Medulla oblongata (tissue), 1 donor: Measurements from ENCODE around the gene ATP4B.

Experiments
- DNase-seq: peaks from one replicate; pipeline ENCODE4 v3.0.0-alpha.2; 2015; ENCODE audit errors: extremely low spot score

ATP4B gene

DNA sequence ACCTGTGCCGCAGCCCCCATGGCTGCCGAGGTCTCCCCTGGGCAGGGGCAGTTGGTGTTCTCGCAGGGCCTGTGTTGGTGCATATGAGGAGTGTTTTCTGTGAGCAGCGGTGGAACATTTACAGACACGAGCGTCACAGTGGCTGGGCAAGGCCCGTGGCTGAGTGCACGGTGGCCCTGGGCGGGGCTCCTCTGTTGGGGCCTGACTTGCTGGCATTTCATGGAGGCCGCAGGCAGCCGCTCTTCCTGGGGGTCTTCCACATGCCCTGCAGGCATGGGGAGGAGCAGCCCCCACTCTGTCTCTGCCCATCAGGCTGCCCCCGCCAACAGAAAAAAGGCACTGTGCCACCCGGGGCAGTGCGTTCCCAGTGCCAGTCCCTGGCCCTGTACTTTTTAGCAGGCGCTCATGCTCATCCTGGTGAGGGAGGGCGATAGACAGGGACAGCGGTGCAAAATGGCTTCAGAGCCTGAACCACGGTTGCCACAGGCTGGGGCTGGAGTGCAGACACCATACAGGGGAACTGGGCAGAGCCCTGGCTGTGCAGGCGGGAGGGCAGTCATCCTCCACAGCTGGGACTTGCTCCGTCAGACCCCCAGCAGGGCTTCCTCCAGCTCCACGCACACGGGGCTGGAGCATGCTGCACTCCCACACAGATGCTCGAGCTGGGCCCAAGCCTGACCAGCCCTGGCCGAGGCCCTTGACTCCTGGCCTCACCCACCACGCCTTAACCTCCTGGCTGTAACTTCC is 49.9 kb downstream of the ATP4B start:
- DNase-seq, result no peak

DNA sequence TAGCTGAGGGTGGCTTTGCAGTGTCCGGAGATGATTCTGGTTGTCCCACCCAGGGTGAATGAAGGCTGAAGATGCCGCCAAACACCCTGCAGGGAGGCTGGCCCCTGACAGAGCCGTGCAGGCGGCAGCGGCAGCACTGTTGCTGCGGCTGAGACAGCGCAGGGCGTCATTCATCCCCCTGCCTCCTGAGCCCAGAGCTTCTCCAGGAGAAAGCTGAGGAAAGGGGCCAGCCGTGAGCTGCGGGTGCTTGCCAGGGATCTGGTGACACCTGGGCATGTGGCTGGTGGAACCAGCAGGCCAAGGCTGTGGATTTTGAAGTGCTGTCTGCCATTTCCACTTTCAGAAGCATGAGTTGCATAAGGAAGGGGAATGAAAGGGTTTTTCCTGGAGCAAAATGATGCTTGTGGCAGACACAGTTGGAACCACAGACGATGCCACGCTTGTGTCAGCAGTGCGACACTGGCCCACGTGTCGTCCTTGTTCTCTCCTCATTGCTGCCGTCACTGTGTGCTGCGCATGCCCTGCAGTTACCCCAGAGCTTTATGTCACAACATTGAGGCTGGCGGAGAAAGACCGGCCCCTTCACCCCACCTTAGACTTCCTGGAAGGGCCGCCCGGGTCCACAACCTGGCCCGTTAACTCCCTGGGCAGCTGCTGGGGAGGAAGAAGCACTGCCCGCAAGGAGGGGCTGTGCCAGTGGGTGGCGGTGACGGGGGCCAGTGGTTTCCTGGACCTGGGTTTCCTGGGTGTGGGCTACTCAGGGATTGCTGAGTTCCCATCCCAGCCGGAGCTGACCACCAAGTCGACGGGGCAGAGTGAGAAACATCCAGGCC is 50.7 kb downstream of the ATP4B start:
- no peak for DNase-seq

DNA sequence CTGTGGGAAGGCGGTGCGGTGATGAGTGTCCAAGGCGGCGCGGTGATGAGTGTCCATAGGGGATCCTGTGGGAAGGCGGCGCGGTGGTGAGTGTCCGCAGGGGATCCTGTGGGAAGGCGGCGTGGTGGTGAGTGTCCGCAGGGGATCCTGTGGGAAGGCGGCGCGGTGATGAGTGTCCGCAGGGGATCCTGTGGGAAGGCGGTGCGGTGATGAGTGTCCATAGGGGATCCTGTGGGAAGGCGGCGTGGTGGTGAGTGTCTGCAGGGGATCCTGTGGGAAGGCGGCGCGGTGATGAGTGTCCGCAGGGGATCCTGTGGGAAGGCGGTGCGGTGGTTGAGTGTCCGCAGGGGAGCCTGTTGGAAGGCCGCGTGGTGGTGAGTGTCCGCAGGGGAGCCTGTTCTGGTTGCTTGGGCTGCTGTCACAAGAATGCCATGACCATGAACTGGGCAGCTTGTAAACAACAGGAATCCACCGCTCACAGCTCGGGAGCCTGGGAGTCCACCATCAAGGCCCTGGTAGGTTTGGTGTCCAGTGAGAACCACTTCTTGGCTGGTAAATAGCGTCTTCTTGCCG is 52.0 kb downstream of the ATP4B start:
- DNase-seq, result no peak

DNA sequence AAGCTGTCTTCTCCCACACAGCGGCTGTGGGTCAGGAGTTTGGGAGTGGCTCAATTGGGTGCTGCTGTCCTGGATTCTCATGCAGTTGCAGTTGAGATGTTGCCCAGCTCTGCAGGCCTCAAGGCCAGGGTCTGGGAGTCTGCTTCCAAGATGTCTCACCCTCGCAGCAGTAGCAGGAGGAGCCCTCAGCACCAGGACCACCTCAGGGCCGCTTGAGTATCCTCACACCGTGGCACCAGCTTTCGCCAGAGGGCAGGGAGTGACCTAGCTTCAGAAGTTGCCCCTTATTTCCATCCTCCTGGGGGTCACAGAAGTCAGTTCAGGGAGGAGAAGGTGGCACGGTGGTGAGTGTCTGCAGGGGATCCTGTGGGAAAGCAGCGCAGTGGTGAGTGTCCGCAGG is 52.5 kb downstream of the ATP4B start:
- DNase-seq, result no peak

DNA sequence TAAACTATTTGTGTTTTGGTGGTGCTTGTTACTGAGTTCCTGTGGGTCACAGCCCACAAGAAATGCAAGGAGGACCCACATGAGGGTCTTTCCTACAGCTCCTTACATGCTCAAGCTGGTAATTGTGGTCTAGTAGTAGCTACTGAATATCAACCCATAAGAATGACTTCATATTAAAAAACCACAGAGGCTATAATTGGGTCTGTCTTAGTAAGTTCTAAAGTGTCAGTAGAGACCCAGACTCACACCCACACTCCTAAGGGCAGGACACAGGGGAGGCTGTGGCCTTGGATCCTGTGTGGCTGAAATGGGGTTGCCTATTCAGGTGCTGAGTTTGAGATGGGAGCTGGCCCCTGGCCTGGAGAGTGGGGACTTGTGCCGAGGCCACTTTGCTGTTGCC is 53.8 kb downstream of the ATP4B start:
- no peak for DNase-seq

DNA sequence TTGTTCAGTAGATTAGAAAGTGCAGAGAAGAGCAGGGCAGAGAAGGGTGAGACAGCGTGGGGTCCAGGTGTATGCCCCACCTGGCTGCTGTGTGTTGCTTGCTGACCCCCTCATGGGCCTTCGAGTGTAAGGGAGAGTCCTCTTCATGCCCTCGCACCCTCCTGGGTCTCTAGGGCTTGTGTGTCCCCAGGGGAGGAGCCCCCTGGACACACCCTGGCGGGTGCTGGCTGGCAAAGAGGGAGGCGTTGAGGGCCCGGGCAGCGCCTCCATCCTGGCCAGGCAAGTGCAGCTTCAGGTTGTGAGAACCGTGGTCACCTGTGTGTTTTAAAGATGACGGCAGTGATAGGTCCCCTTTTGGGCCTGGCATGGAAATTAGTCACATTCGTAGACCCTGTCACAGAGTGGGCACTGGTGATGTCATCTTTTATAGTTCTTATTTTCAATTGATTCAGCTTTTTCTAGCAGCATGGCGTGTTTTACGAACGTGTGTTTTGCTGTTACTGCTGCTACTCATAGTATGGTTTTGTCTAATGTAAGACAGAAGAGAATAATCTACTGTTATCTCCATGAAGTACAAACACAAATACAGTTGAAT is 54.8 kb downstream of the ATP4B start:
- DNase-seq, result no peak

DNA sequence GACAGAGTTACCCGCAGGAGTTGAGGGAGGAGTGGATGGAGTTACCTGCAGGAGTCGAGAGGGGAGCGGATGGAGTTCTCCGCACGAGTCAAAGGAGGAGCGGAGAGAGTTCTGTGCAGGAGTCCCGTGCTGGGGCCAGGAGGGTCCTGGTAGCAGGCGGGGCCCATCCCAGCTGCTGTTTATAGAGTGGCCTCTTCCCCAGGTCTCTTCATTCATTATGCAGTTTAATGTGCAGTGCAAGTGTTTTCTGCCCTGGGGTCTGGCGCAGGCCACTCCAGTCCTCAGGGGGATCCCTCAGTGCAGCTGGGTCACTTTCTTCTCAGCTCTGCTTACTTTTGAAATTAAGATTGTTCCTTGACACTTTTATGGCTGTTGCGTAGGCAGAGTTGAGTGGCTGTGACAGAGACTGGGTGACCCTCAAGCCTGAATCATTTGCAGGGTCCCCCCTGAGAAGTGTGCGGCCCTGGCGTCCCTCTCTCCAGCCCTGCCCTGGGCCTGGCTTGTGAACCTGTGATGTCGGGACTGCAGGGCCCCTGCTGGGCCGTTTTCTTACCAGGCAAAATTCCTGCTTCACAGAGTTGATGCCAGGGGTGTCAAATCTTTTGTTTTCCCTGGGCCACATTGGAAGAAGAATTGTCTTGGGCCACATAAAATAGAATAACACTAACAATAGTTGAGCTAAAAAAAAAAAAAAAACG is 55.6 kb downstream of the ATP4B start:
- no peak for DNase-seq

DNA sequence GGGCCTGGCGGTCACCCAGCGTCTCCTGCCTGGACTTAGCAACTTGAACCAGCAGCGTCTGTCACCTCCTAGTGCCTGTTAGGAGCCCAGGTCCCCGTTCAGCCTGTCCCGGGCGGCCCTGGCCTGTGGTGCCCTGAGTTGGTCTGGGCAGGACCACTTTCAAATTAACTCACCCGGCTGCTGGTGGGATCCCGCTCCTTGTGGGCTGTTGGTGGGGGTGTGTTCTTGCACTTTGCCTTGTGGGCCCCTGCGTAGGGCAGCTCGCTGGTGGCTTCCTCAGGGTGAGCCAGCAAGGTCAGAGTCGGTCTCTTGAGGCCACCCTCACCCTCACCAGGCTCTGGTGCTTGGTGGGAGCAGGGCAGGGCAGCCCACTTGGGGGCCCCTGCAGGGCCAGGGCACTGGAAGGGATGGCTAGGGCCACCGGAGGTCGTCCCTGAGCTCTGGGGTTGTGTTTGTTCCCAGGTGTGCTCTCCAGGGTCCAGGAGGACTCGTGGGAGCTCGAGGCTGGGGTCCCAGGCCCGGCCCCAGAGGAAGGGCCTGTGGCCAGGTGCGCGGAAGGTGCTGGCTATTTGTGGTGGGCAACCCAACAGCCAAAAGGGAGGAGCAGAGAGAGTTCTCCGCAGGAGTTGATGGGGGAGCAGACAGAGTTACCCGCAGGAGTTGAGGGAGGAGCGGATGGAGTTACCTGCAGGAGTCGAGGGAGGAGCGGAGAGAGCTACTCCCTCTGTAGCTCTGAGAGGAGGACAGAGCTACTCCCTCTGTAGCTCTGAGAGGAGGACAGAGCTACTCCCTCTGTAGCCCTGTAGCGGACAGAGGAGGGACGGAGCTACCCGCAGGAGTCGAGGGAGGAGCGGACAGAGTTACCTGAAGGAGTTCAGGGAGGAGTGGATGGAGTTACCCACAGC is 56.6 kb downstream of the ATP4B start:
- no peak for DNase-seq

DNA sequence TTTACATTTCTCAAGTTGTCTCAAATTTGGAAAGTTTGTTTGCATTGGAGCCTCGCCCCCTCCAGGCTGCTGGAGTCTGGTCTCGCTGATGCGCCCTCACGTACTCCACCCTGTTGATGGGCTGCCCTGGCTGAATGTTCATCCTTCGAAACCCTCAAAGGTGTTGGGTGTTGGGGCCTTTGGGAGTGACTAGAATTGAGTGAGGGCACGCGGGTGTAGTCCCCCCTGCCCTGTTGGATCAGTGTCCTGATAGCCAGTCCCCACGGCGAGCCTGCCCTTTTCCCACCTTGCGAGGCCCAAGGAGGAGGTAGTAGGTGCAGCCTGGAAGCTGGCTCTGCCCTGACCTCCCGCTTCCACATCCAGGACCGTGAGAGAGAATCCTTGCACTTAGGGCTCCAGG is 58.6 kb downstream of the ATP4B start:
- DNase-seq, result no peak
